Stimulated activated CD8-positive, alpha-beta memory T cell treated with anti-CD3 and anti-CD28 coated beads, Interleukin-2, amount 100 ng/mL, for 1 hour (primary cell): ENCODE data around the gene FLT3LG.

ENCODE experiments used
- DNase-seq, 2 donors: peaks; one replicate each; pipeline ENCODE4 v3.0.0-alpha.2; 2020; ENCODE audit warnings: low read depth in 2 of 2

Gene FLT3LG

DNA sequence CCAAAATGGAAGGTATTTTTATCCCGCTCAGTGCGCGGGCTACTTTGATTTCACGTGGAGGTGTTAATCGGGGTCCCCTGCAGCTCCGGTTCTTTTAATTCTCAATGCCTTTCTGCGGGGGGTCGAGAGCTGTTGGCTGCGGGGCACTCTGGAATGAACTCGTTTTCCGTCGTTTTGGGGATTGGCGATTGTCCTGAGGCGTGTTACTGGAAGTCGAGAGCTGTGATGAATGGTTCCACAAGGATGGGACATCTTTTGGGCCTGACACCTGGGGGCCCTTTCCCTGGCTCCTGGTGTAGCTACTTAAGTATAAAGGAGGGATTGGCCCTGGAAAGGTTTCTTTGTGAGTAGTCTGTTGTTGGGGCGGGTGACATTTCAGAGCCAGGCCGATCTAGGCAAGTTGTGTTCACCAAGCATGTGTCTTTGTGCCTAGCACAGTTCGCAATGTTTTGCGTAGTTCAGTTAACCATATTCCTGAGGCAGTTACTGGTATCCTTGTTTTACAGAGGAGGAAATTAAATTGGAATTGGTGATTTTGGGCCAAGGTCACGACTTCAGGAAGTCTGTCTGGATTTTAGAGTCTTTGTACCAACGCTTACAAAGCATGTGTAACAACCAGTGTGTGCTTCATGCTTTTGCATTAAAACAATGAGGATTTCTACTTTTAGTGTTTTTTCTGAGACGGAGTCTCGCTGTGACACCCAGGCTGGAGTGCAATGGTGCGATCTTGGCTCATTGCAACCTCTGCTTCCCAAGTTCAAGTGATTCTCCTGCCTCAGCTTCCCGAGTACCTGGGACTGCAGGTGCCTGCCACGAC, 14.2 kb downstream of the FLT3LG start:
- no peak for DNase-seq

DNA sequence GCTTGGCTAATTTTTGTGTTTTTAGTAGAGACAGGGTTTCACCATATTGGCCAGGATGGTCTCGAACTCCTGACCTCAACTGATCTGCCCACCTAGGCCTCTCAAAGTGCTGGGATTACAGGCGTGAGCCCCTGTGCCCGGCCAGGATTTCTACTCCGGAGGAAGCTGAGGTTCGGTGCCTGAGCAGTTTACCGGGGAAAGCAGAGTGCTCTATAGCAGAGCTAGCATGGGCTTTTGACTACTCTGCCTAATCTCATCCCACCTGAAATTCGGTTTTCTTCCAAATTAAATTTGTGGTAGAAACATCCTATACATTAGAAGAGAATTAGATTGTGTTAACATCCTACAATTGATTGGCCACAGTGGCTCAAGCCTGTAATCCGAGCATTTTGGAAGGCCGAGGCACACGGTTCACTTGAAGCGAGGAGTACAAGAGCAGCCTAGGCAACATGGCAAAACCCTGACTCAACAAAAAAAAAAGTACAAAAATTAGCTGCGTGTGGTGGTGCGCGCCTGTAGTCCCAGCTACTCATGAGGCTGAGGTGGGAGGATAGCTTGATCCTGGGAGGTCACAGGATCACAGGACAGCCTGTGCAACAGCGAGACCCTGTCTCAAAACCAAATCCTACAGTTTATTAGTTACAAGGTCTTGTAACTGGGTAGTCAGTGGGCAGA, 15.0 kb downstream of the FLT3LG start:
- DNase-seq: no peak

DNA sequence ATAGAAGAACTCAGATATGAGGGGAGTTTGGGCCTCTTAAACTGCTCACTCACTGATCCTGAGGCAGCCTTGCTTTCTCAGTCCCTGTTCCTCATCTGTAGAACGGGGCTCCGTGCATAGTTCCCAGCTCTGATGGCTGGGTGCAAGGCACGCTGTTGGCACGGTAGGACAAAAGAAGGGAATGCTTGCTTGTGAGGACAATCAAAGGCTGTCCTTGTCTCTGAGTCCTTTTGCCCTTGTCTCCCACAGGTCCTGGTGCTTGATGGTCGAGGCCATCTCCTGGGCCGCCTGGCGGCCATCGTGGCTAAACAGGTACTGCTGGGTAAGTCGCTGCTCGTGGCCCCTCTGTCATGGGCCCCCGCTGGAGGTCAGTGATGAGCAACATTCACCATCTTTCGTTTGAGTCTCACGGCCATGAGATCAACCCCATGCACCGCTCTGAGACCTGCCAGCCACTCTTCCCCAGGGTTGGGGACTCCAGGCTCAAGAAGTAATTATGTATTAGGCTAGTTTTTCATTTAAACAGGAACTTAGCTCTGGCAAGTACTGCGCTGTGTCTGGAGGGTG, 15.7 kb downstream of the FLT3LG start:
- no peak for DNase-seq

GRCh38 chr19:49490287-49491029, 16.4 kb downstream of the FLT3LG start:
- DNase-seq: no peak

- DNase-seq: no peak
Measured at GRCh38 chr19:49491030-49491803, 17.2 kb downstream of the FLT3LG start.

GRCh38 chr19:49491804-49492572, 18.0 kb downstream of the FLT3LG start:
- DNase-seq: no peak

- DNase-seq: no peak
Measured at GRCh38 chr19:49492573-49493405, 18.8 kb downstream of the FLT3LG start.

- no peak for DNase-seq
Measured at GRCh38 chr19:49496574-49497008, 22.6 kb downstream of the FLT3LG start.

DNA sequence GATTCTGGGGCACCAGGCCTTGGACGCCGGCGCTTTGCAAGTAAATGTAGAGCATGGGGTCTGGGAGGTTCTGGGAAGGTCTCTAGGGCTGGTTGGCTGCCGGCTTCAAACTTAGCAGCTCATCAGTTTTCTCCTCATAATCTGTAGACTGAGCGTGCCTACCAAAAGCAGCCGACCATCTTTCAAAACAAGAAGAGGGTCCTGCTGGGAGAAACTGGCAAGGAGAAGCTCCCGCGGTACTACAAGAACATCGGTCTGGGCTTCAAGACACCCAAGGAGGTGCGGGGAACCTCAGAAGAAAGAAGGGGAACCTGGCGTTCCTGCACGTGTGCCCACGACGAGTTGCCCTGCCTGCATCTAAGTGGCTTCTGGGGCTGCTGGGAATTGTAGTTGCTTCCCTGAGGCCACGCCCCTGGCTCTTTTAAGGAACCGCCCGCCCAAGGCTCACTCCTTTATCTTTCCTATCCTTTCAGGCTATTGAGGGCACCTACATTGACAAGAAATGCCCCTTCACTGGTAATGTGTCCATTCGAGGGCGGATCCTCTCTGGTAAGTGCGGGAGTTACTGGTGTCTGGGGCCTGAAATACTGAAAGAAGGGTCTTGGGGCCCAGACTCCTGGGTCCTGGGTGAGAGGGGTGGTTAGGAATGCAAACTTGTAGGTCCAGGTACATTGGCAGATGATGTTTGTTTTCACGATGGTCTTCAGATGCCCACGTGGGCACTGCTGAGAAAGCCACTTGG, 23.2 kb downstream of the FLT3LG start:
- peak; percentile 27 to 46 for DNase-seq

GRCh38 chr19:49497789-49498103, 23.7 kb downstream of the FLT3LG start:
- no peak for DNase-seq

- DNase-seq: no peak
Measured at GRCh38 chr19:49498475-49498874, 24.5 kb downstream of the FLT3LG start.

DNA sequence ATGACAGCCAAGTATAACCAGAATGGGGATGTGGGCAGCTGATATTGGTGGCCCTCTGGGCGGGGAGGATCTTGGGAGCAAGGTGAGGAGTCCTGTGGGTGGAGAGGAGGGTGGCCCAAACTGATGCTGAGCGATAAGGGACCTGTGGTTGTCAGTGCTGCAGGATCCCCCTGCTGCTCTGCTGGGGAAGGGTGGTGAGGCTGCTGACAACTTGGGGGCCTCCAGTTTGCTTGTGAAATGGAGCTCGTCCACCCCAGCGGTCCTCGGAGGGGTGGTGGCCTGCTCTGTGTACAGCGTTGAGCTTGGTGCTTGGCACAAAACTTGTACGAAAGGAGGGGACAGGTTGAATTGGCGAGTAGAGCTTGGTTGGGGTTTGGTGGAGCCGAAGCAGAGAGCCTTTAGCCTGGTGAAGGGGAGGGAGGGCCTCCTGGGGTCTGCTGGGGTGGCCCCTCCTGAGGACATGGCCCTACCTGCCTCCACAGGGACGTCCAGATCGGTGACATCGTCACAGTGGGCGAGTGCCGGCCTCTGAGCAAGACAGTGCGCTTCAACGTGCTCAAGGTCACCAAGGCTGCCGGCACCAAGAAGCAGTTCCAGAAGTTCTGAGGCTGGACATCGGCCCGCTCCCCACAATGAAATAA, 25.1 kb downstream of the FLT3LG start:
- no peak for DNase-seq

DNA sequence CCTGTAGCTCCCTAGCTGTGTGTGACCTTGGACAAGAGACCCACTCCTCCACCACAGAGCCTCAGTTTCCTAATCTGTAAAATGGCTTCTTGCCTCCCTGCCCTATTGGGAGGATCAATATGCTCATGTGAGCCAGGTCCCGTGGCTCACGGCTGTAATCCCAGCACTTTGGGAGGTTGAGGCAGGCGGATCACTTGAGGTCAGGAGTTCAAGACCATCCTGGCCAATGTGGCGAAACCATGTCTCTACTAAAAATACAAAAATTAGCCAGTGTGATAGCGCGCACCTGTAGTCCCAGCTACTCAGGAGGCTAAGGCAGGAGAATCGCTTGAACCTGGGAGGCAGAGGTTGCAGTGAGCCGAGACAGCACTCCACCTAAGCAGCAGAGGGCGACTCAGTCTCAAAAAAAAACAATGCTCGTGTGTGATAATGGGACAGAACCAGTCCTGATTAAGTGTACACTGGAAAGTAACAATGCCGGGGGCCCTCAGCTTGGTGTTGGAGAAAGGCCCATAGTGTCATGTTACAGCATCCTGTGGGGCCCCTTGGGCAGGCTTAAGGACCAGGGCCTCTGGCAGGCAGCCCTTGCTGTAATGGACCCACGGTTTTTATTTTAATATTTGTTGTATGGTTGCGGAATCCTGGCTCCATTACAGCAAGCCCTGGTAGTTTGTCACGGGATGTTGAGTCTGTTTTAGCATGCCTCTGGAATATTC, 29.0 kb downstream of the FLT3LG start:
- DNase-seq: no peak

- DNase-seq: no peak
Measured at GRCh38 chr19:49503582-49503962, 29.6 kb downstream of the FLT3LG start.

GRCh38 chr19:49506575-49507105, 32.6 kb downstream of the FLT3LG start:
- peak; percentile 54 to 64 for DNase-seq

- no peak for DNase-seq
Measured at GRCh38 chr19:49507803-49508494, 33.9 kb downstream of the FLT3LG start.
